ENCODE measurements around the gene PAF1. TPM values are rescaled to one million over a fixed set of nuclear protein-coding genes. Genes with fewer than 3 reads are reported as not detected.

The PAF1 gene
- total RNA-seq, 2 experiments from 2014 or later = 33.1 to 45.9 TPM

DNA sequence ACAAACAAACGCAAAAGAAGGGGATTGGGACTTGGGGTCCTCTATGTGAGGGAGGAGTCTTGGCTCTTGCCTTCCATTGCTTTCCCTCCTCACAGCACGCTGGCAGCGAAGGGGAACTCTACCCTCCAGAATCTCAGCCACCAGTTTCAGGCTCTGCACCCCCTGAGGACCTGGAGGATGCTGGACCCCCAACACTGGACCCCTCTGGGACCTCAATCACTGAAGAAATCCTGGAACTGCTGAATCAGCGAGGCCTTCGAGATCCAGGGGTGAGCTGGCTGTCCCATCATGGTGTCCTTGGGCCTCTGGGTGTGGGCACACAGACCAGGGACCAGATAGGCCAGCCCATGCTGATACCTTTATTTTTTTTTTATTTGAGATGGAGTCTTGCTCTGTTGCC lies 31.1 kb upstream of the PAF1 start:
- no peak for DNase-seq (ENCODE audit: low spot score)
- Histone ChIP-seq H3K4me2 (ENCODE audit: low read length) (no peak overlapping the region), H3K36me3 (ENCODE audit: insufficient read depth, low read length) (peaks cover 52% of the 10 kb centered on the region), H3K27ac (ENCODE audit: low read depth, low read length, poor library complexity, severe bottlenecking) (no peak overlapping the region), H3K4me1 (ENCODE audit: insufficient read depth, low read length, poor library complexity, severe bottlenecking) (no peaks in the 10 kb centered on the region), H3K9me3 (ENCODE audit: low read length) (no peaks in the 10 kb centered on the region), H2AFZ (ENCODE audit: low read length) (no peak overlapping the region), H3K79me2 (ENCODE audit: insufficient read depth, low read depth, low read length) (no peaks in the 10 kb centered on the region), H3K4me3 (ENCODE audit: low read depth, low read length, poor library complexity, severe bottlenecking) (no peak overlapping the region), H4K20me1 (ENCODE audit: insufficient read depth, low read length) (no peaks in the 10 kb centered on the region; the same call in 1 of the 2 replicates), H3K9me2 (ENCODE audit: insufficient read depth, low read length) (no peaks in the 10 kb centered on the region)
- intact Hi-C loops (cut with micrococcal nuclease; ENCODE audit: unreplicated experiment) = no loop called here
- TF ChIP-seq CTCF (conservative IDR thresholded peaks at IDR 0.05; ENCODE audit: low read length) (no peak), EZH2phosphoT487 (IDR thresholded peaks at IDR 0.05; ENCODE audit: borderline replicate concordance, low read depth, low read length) (no peak)
- no TSS peak for BruUV-seq (replicated peaks)
- POLR2A ChIA-PET = no interaction called here
- CTCF ChIA-PET (ENCODE audit: unreplicated experiment) = no interaction called here

GRCh38 chr19:39420769-39421168 lies 29.9 kb upstream of the PAF1 start:
- intact Hi-C loops (cut with micrococcal nuclease; ENCODE audit: unreplicated experiment) = no loop called here
- ChIA-PET CTCF (ENCODE audit: unreplicated experiment) (interaction anchor here (0.6 kb wide), 1 partner anchor 22 kb away, joined by 3 read pairs; no protein-coding TSS in a partner anchor), POLR2A (interaction anchor here (0.6 kb wide), 1 partner anchor 382 kb away, joined by 3 read pairs; no protein-coding TSS in a partner anchor)
- no peaks in the 10 kb centered on the region for H4K20me1 ChIP-seq (ENCODE audit: insufficient read depth, low read length)
- no peak overlapping the region for H3K27ac ChIP-seq (ENCODE audit: low read depth, low read length, poor library complexity, severe bottlenecking)
- no peaks in the 10 kb centered on the region for H3K9me3 ChIP-seq (ENCODE audit: low read length)
- H3K4me2 ChIP-seq (ENCODE audit: low read length) = no peak overlapping the region
- H3K4me3 ChIP-seq (ENCODE audit: low read depth, low read length, poor library complexity, severe bottlenecking) = no peak overlapping the region
- no peaks in the 10 kb centered on the region for H3K9me2 ChIP-seq (ENCODE audit: insufficient read depth, low read length)
- no TSS peak for BruUV-seq (replicated peaks)
- H3K79me2 ChIP-seq (ENCODE audit: insufficient read depth, low read depth, low read length) = no peaks in the 10 kb centered on the region
- no peak for DNase-seq (ENCODE audit: low spot score)
- no peaks in the 10 kb centered on the region for H3K4me1 ChIP-seq (ENCODE audit: insufficient read depth, low read length, poor library complexity, severe bottlenecking)
- no peak for TF ChIP-seq EZH2phosphoT487 (IDR thresholded peaks at IDR 0.05; ENCODE audit: borderline replicate concordance, low read depth, low read length)
- no peak for TF ChIP-seq CTCF (conservative IDR thresholded peaks at IDR 0.05; ENCODE audit: low read length)
- H3K36me3 ChIP-seq (ENCODE audit: insufficient read depth, low read length) = peaks cover 59% of the 10 kb centered on the region
- H2AFZ ChIP-seq (ENCODE audit: low read length) = no peak overlapping the region

DNA sequence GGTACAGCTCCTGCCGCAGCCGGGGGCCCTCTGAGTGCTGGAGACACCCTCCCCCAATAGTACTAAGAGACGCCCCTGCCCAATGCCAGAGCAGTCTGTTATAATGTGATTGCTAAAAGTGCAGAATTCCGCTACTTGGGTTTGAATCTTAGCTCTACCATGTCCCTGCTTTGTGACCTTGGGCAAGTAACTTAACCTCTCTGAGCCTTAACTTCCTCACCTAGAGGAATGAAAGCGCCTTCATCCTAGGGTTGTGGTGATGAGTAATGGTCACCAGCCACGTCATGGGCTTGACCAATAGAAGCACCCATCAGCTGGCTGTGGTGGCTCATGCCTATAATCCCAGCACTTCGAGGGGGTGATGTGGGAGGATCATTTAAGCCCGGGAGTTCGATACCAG lies 28.1 kb upstream of the PAF1 start:
- Histone ChIP-seq H4K20me1 (ENCODE audit: insufficient read depth, low read length) (no peaks in the 10 kb centered on the region), H3K27ac (ENCODE audit: low read depth, low read length, poor library complexity, severe bottlenecking) (no peak overlapping the region), H3K79me2 (ENCODE audit: insufficient read depth, low read depth, low read length) (peaks cover 7% of the 10 kb centered on the region; the same call in 1 of the 2 replicates), H3K36me3 (ENCODE audit: insufficient read depth, low read length) (peaks cover 57% of the 10 kb centered on the region), H3K9me2 (ENCODE audit: insufficient read depth, low read length) (no peaks in the 10 kb centered on the region), H3K9me3 (ENCODE audit: low read length) (no peaks in the 10 kb centered on the region), H2AFZ (ENCODE audit: low read length) (no peak overlapping the region), H3K4me2 (ENCODE audit: low read length) (no peak overlapping the region), H3K4me3 (ENCODE audit: low read depth, low read length, poor library complexity, severe bottlenecking) (no peak overlapping the region), H3K4me1 (ENCODE audit: insufficient read depth, low read length, poor library complexity, severe bottlenecking) (peaks cover 7% of the 10 kb centered on the region)
- intact Hi-C loops (cut with micrococcal nuclease; ENCODE audit: unreplicated experiment) = no loop called here
- CTCF ChIA-PET (ENCODE audit: unreplicated experiment) = no interaction called here
- POLR2A ChIA-PET = interaction anchor here (0.7 kb wide), 1 partner anchor 996 kb away, joined by 3 read pairs; no protein-coding TSS in a partner anchor
- no peak for DNase-seq (ENCODE audit: low spot score)
- TF ChIP-seq EZH2phosphoT487 (IDR thresholded peaks at IDR 0.05; ENCODE audit: borderline replicate concordance, low read depth, low read length) (no peak), CTCF (conservative IDR thresholded peaks at IDR 0.05; ENCODE audit: low read length) (no peak)
- BruUV-seq (replicated peaks) = no TSS peak

All from OCI-LY7 (cell line).